Measurements from ENCODE around the gene BMPER.

BMPER gene

GRCh38 chr7:34191771-34192479, 286.6 kb downstream of the BMPER start:
- no peak for DNase-seq

- no peak for DNase-seq
These were observed 287.6 kb downstream of the BMPER start for GRCh38 chr7:34192906-34193305.

GRCh38 chr7:34198231-34198641, 292.9 kb downstream of the BMPER start:
- DNase-seq: no peak
